K562 (cell line): ENCODE results near the gene NCBP2. TPM values are rescaled to one million over a fixed set of nuclear protein-coding genes. Genes with fewer than 3 reads are reported as not detected.

ENCODE experiments used
- BCOR ChIP-seq: fragments of 450-650 bp; IDR thresholded peaks from 2 replicates; pipeline ENCODE4 v1.6.1; 2016
- CSDE1 ChIP-seq, 2 experiments: fragments of 450-650 bp; IDR thresholded peaks; 2 replicates each; pipeline ENCODE4 v1.6.1; 2016; ENCODE audit warnings: mild to moderate bottlenecking in 1 of 2
- GATAD2B ChIP-seq: fragments of 450-650 bp; IDR thresholded peaks from 2 replicates; pipeline ENCODE4 v1.6.1; 2017; ENCODE audit warnings: mild to moderate bottlenecking, borderline replicate concordance
- KAT8 ChIP-seq: fragments of 450-650 bp; IDR thresholded peaks from 2 replicates; pipeline ENCODE4 v1.6.1; 2016; ENCODE audit warnings: low read depth, mild to moderate bottlenecking
- MYNN ChIP-seq, 2 experiments: sonication (generic); formaldehyde crosslinking in 1 of 2; IDR thresholded peaks; 2 replicates each; pipeline versions ENCODE4 v1.5.0 to v1.6.1; 2016 to 2020; ENCODE audit warnings: antibody characterized with exemption in 1 of 2, missing genetic modification reagents in 1 of 2
- NELFE ChIP-seq: IDR thresholded peaks from 2 replicates; pipeline ENCODE4 v1.6.1; 2011; ENCODE audit warnings: mild to moderate bottlenecking; ENCODE audit not compliant: insufficient read depth, insufficient read length
- SMARCA5 ChIP-seq: fragments of 450-650 bp; IDR thresholded peaks from 2 replicates; pipeline ENCODE4 v1.6.1; 2016
- SREBF2 ChIP-seq: sonication (generic); formaldehyde crosslinking; IDR thresholded peaks from 2 replicates; pipeline ENCODE4 v1.4.0; 2020; ENCODE audit warnings: mild to moderate bottlenecking, missing genetic modification reagents
- TAF1 ChIP-seq: IDR thresholded peaks from 2 replicates; pipeline ENCODE4 v1.6.1; 2011; ENCODE audit warnings: mild to moderate bottlenecking, low read length, moderate library complexity; ENCODE audit not compliant: insufficient read depth, control insufficient read depth, severe bottlenecking; ENCODE audit errors: extremely low read depth
- TEAD1 ChIP-seq, 2 experiments: fragments of 450-650 bp in 1 of 2; sonication (generic) in 1 of 2; formaldehyde crosslinking; IDR thresholded peaks; 2 replicates each; pipeline versions ENCODE4 v1.4.0 to v1.8.0; 2020 to 2022; ENCODE audit warnings: mild to moderate bottlenecking in 2 of 2, missing genetic modification reagents in 1 of 2
- THRB ChIP-seq: fragments of 450-650 bp; formaldehyde crosslinking; conservative IDR thresholded peaks from 2 replicates; pipeline ENCODE4 v1.4.0; 2022; ENCODE audit warnings: mild to moderate bottlenecking, missing genetic modification characterization
- VEZF1 ChIP-seq: fragments of 200-800 bp; sonication (Bioruptor generic); IDR thresholded peaks from 2 replicates; pipeline ENCODE4 v1.6.1; 2017; ENCODE audit warnings: missing genetic modification characterization, missing compliant biosample characterization
- ZNF12 ChIP-seq: sonication (generic); formaldehyde crosslinking; IDR thresholded peaks from 2 replicates; pipeline ENCODE4 v1.4.0; 2020; ENCODE audit warnings: mild to moderate bottlenecking, missing genetic modification reagents
- ZNF263 ChIP-seq: sonication (generic); formaldehyde crosslinking; IDR thresholded peaks from 2 replicates; pipeline ENCODE4 v1.8.0; 2022; ENCODE audit warnings: mild to moderate bottlenecking, missing genetic modification reagents, borderline replicate concordance
- ZNF511 ChIP-seq: sonication (generic); formaldehyde crosslinking; IDR thresholded peaks from 2 replicates; pipeline ENCODE4 v1.8.0; 2022; ENCODE audit warnings: mild to moderate bottlenecking, missing genetic modification reagents
- polyA plus RNA-seq, 8 experiments: library from polyadenylated mRNA; depleted of rRNA in 4 of 8; stranded (reverse) in 5 of 8; unstranded in 3 of 8; fragments of >200 nt; fragmentation: Nextera tagmentation in 2 of 8; fragmentation: Illumina TruSeq in 1 of 8; extraction: Ambion mirVana in 2 of 8; extraction: Trizol in 1 of 8; gene quantifications; 2 replicates each; pipeline versions ENCODE4 v1.2.1 to v1.2.3, GENCODE V29; 2011 to 2014; ENCODE audit warnings: inconsistent platforms in 1 of 8, missing spikeins in 1 of 8
- total RNA-seq, 7 experiments: library from RNA; depleted of rRNA in 6 of 7; stranded (reverse); fragments of >200 nt in 6 of 7; fragmentation: Illumina TruSeq in 2 of 7; extraction: Trizol in 2 of 7; gene quantifications; 2 replicates each; pipeline versions ENCODE4 v1.2.1 to v1.2.3, GENCODE V29; 2011 to 2021; ENCODE audit warnings: low replicate concordance in 1 of 7

Gene NCBP2
- total and polyA plus RNA-seq, 9 of the 15 experiments (the other 6 are each of a cell fraction or from before 2014, with no cell fraction given) = 56.4 to 102 (median 82.3) TPM

- no peak for TF ChIP-seq THRB
- no peak for TF ChIP-seq SMARCA5
- TF ChIP-seq NELFE = no peak
- TF ChIP-seq ZNF511 (CRISPR knock-in tag) = no peak; the same call in 1 of the 2 replicates
- TF ChIP-seq TAF1 = no peak
- no peak for TF ChIP-seq KAT8
- TF ChIP-seq ZNF263 = no peak
- peak in 1 of 2 experiments; percentile 84; a peak in 2 of 4 replicates for TF ChIP-seq TEAD1 (CRISPR knock-in tag; IDR thresholded peaks at IDR 0.05)
- TF ChIP-seq VEZF1 (CRISPR knock-in tag) = peak; percentile 74
- no peak for TF ChIP-seq SREBF2 (CRISPR knock-in tag)
- no peak for TF ChIP-seq CSDE1 (IDR thresholded peaks at IDR 0.05)
- TF ChIP-seq BCOR = no peak
- no peak for TF ChIP-seq ZNF12 (CRISPR knock-in tag)
- TF ChIP-seq GATAD2B = peak; percentile 72
- no peak for TF ChIP-seq MYNN (IDR thresholded peaks at IDR 0.05)
- no peak for TF ChIP-seq MYNN (CRISPR knock-in tag; IDR thresholded peaks at IDR 0.05)
Measured at GRCh38 chr3:196968233-196969133, 26.2 kb upstream of the NCBP2 start, which contains the start of gene PIGZ (continued).
